ENCODE results near the gene LAYN. TPM values are rescaled to one million over a fixed set of nuclear protein-coding genes. Genes with fewer than 3 reads are reported as not detected.

Gene LAYN
- total and polyA plus RNA-seq, 2 experiments from 2014 or later: 7.7 to 12.6 TPM

- no peak for DNase-seq (ENCODE audit: low spot score)
- Histone ChIP-seq H3K9me3 (ENCODE audit: low read depth) (no peaks in the 10 kb centered on the region), H3K4me3 (no peak overlapping the region), H3K4me1 (ENCODE audit: insufficient read depth) (no peaks in the 10 kb centered on the region), H3K36me3 (replicated peaks; ENCODE audit: insufficient read depth, low read depth) (no peaks in the 10 kb centered on the region), H3K27ac (no peak overlapping the region), H3K4me2 (no peak overlapping the region), H3K79me2 (no peaks in the 10 kb centered on the region), H4K20me1 (ENCODE audit: insufficient read depth, poor library complexity, severe bottlenecking) (no peaks in the 10 kb centered on the region), H2AFZ (no peak overlapping the region), H3K9me2 (replicated peaks; ENCODE audit: insufficient read depth) (no peaks in the 10 kb centered on the region), H3K27me3 (no peaks in the 10 kb centered on the region)
- TF ChIP-seq, protein P1, sequence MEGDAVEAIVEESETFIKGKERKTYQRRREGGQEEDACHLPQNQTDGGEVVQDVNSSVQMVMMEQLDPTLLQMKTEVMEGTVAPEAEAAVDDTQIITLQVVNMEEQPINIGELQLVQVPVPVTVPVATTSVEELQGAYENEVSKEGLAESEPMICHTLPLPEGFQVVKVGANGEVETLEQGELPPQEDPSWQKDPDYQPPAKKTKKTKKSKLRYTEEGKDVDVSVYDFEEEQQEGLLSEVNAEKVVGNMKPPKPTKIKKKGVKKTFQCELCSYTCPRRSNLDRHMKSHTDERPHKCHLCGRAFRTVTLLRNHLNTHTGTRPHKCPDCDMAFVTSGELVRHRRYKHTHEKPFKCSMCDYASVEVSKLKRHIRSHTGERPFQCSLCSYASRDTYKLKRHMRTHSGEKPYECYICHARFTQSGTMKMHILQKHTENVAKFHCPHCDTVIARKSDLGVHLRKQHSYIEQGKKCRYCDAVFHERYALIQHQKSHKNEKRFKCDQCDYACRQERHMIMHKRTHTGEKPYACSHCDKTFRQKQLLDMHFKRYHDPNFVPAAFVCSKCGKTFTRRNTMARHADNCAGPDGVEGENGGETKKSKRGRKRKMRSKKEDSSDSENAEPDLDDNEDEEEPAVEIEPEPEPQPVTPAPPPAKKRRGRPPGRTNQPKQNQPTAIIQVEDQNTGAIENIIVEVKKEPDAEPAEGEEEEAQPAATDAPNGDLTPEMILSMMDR (IDR thresholded peaks at IDR 0.05; ENCODE audit: poor library complexity): no peak
- TF ChIP-seq EZH2phosphoT487 (IDR thresholded peaks at IDR 0.05; ENCODE audit: low read depth, severe bottlenecking, unreplicated experiment) (no peak), EZH2 (IDR thresholded peaks at IDR 0.05; ENCODE audit: borderline replicate concordance) (no peak)
- 85% methylated on average over 3 of the region's 3 CpGs for WGBS (ENCODE audit: low lambda C conversion rate, missing lambda C conversion rate)
These were observed 20.8 kb downstream of the LAYN start for GRCh38 chr11:111561306-111561705.

GRCh38 chr11:111561791-111562325 is 21.3 kb downstream of the LAYN start:
- Histone ChIP-seq H4K20me1 (ENCODE audit: insufficient read depth, poor library complexity, severe bottlenecking) (no peaks in the 10 kb centered on the region), H3K9me2 (replicated peaks; ENCODE audit: insufficient read depth) (no peaks in the 10 kb centered on the region), H3K9me3 (ENCODE audit: low read depth) (no peaks in the 10 kb centered on the region), H3K4me2 (no peak overlapping the region), H3K27ac (no peak overlapping the region), H3K4me1 (ENCODE audit: insufficient read depth) (no peaks in the 10 kb centered on the region), H3K27me3 (no peaks in the 10 kb centered on the region), H3K36me3 (replicated peaks; ENCODE audit: insufficient read depth, low read depth) (no peaks in the 10 kb centered on the region), H3K79me2 (no peaks in the 10 kb centered on the region), H2AFZ (no peak overlapping the region), H3K4me3 (no peak overlapping the region)
- WGBS (ENCODE audit: low lambda C conversion rate, missing lambda C conversion rate): 74% methylated on average over 3 of the region's 3 CpGs
- no peak for DNase-seq (ENCODE audit: low spot score)
- TF ChIP-seq EZH2phosphoT487 (IDR thresholded peaks at IDR 0.05; ENCODE audit: low read depth, severe bottlenecking, unreplicated experiment): no peak
- TF ChIP-seq, protein P1 (IDR thresholded peaks at IDR 0.05; ENCODE audit: poor library complexity): no peak
- no peak for TF ChIP-seq EZH2 (IDR thresholded peaks at IDR 0.05; ENCODE audit: borderline replicate concordance)

DNA sequence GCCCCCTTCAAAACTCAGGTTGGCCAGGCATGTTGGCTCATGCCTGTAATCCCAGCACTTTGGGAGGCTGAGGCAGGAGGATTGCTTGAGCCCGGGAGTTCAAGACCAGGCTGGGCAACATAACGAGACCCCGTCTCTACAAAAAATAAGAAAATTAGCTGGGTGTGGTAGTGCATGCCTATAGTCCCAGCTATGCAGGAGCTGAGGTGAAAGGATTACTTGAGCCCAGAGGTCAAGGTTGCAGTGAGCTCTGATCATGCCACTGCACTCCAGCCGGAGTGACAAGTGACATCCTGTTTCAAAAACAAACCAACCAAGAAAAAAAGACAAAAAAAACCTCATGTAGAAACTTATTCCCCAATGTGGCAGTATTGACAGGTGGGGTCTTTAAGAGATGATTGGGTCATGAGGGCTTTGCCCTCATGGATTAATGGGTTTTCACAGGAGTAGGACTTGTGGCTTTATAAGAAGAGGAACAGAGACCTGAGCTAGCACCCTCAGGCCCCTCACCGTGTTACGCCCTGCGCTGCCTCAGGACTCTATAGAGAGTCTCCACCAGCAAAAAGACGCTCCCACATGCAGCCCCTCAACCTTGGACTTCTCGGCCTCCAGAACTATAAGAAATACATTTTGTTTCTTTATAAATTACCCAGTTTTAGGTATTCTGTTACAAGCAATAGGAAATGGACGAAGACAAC is 22.3 kb downstream of the LAYN start:
- Histone ChIP-seq H3K36me3 (replicated peaks; ENCODE audit: insufficient read depth, low read depth) (no peaks in the 10 kb centered on the region), H3K27ac (no peak overlapping the region), H3K4me1 (ENCODE audit: insufficient read depth) (no peaks in the 10 kb centered on the region), H2AFZ (no peak overlapping the region), H3K27me3 (no peaks in the 10 kb centered on the region), H4K20me1 (ENCODE audit: insufficient read depth, poor library complexity, severe bottlenecking) (no peaks in the 10 kb centered on the region), H3K79me2 (no peaks in the 10 kb centered on the region), H3K9me2 (replicated peaks; ENCODE audit: insufficient read depth) (no peaks in the 10 kb centered on the region), H3K9me3 (ENCODE audit: low read depth) (no peaks in the 10 kb centered on the region), H3K4me2 (no peak overlapping the region), H3K4me3 (no peak overlapping the region)
- DNase-seq (ENCODE audit: low spot score): no peak
- WGBS (ENCODE audit: low lambda C conversion rate, missing lambda C conversion rate): 91% methylated on average over 10 of the region's 10 CpGs
- TF ChIP-seq, protein P1 (IDR thresholded peaks at IDR 0.05; ENCODE audit: poor library complexity): no peak
- TF ChIP-seq EZH2 (IDR thresholded peaks at IDR 0.05; ENCODE audit: borderline replicate concordance) (no peak), EZH2phosphoT487 (IDR thresholded peaks at IDR 0.05; ENCODE audit: low read depth, severe bottlenecking, unreplicated experiment) (no peak)
